ENCODE results near the gene UPP1. TPM values are rescaled to one million over a fixed set of nuclear protein-coding genes. Genes with fewer than 3 reads are reported as not detected.

UPP1 gene
- total and polyA plus RNA-seq, 8 donors: 0.87 to 45.7 (median 14.3) TPM

GRCh38 chr7:48091506-48092433, 2.7 kb downstream of the UPP1 start:
- peak overlapping the region in 1 of 4 donors; percentile 18 for H3K4me3 ChIP-seq
- no peak for DNase-seq
- no peaks in the 10 kb centered on the region for H3K9me3 ChIP-seq
- no peak overlapping the region for H3K27ac ChIP-seq
- 86 to 93% (median 91%) methylated on average over 10 of the region's 10 CpGs for WGBS, 5 donors
- H3K27me3 ChIP-seq: no peaks in the 10 kb centered on the region
- intact Hi-C loops (cut with DNase I; ENCODE audit: low total_unique reads): no loop called here
- H3K4me1 ChIP-seq: peaks cover 19 to 60% (median 26%) of the 10 kb centered on the region in 4 donors
- H3K36me3 ChIP-seq: peaks cover 0 to 51% (median 37%) of the 10 kb centered on the region in 4 donors
- no peak for TF ChIP-seq POLR2A (IDR thresholded peaks at IDR 0.05)
- no peak for TF ChIP-seq POLR2AphosphoS5 (IDR thresholded peaks at IDR 0.05)

DNA sequence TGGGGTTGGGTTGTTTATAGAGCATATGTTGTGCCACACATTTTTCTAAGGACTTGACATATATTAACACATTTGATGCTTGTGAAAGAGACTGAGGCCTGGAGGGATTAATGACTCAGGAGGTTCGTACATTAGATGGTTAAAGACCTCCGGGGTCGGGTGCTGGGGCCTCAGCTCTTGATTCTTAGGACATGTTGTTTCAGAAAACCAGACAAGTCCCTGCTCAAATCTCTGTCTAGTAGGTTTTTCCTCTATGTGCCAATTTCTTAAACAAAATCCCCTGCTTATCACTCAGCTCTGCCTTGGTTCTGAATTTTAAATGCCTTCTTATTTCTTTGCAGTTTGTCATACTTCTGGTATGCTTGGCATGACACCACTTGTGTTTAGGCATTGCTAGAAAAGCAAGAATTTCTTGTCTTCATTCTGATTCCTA, 5.8 kb downstream of the UPP1 start:
- TF ChIP-seq POLR2A (IDR thresholded peaks at IDR 0.05) (no peak), POLR2AphosphoS5 (IDR thresholded peaks at IDR 0.05) (no peak), EP300 (IDR thresholded peaks at IDR 0.05) (no peak)
- TF ChIP-seq, protein P1, sequence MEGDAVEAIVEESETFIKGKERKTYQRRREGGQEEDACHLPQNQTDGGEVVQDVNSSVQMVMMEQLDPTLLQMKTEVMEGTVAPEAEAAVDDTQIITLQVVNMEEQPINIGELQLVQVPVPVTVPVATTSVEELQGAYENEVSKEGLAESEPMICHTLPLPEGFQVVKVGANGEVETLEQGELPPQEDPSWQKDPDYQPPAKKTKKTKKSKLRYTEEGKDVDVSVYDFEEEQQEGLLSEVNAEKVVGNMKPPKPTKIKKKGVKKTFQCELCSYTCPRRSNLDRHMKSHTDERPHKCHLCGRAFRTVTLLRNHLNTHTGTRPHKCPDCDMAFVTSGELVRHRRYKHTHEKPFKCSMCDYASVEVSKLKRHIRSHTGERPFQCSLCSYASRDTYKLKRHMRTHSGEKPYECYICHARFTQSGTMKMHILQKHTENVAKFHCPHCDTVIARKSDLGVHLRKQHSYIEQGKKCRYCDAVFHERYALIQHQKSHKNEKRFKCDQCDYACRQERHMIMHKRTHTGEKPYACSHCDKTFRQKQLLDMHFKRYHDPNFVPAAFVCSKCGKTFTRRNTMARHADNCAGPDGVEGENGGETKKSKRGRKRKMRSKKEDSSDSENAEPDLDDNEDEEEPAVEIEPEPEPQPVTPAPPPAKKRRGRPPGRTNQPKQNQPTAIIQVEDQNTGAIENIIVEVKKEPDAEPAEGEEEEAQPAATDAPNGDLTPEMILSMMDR (IDR thresholded peaks at IDR 0.05): no peak
- Histone ChIP-seq H3K9me3 (no peaks in the 10 kb centered on the region), H3K4me1 (peaks cover 5 to 46% (median 6%) of the 10 kb centered on the region in 4 donors), H3K27me3 (no peaks in the 10 kb centered on the region), H3K4me3 (no peak overlapping the region), H3K36me3 (peaks cover 0 to 70% (median 49%) of the 10 kb centered on the region in 4 donors), H3K27ac (peak overlapping the region in 1 of 5 donors; percentile 82)
- 87 to 93% (median 92%) methylated on average over 3 of the region's 3 CpGs for WGBS, 5 donors
- DNase-seq: no peak
- intact Hi-C loops (cut with DNase I; ENCODE audit: low total_unique reads): no loop called here

GRCh38 chr7:48096273-48096672, 7.2 kb downstream of the UPP1 start:
- Histone ChIP-seq H3K36me3 (peaks cover 0 to 79% (median 55%) of the 10 kb centered on the region in 4 donors), H3K4me3 (no peak overlapping the region), H3K4me1 (peaks cover 0 to 38% (median 0%) of the 10 kb centered on the region in 4 donors), H3K27me3 (no peaks in the 10 kb centered on the region), H3K27ac (peak overlapping the region in 2 of 5 donors; percentile 74 to 82), H3K9me3 (no peaks in the 10 kb centered on the region)
- intact Hi-C loops (cut with DNase I; ENCODE audit: low total_unique reads): no loop called here
- TF ChIP-seq, protein P1 (IDR thresholded peaks at IDR 0.05): no peak
- TF ChIP-seq EP300 (IDR thresholded peaks at IDR 0.05) (no peak), POLR2A (IDR thresholded peaks at IDR 0.05) (no peak), POLR2AphosphoS5 (IDR thresholded peaks at IDR 0.05) (no peak)
- 64 to 93% (median 78%) methylated on average over 2 of the region's 2 CpGs for WGBS, 5 donors
- no peak for DNase-seq

DNA sequence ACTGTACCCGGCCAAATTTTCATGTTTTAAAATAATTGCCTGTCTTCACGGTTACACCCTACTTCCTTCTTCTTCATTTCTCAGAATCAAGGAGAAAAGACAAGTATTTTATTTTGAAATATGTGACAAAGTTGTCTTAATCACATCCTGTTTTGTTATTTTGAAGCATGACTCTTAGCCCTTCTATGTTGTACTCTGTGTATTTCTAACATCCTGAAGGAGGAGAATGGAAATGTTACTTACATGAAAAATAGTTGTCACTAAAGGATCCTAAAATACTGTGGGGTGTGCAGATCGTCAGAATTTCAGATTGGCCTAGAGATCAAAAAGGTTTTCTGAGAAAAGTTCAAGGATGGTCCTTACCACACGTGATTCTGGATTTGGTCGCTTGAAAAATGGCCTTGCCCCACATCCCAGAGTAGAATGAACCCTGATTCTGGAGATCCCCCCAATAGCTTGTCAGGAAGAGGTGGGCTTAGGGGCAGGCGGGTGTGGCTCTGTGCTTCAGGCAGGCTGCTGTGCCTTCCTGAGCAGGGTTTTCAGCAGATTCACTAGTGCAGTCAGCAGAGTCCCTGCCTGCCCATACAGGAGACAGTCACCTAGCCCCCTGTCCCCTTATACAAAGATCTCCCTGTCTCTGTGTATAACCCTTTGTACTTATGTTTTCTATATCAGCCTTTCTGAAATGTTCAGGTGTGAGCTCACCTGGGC, 8.6 kb downstream of the UPP1 start:
- no peaks in the 10 kb centered on the region for H3K9me3 ChIP-seq
- no peak overlapping the region for H3K4me3 ChIP-seq
- WGBS, 5 donors: 58 to 79% (median 67%) methylated on average over 6 of the region's 6 CpGs
- TF ChIP-seq EP300 (IDR thresholded peaks at IDR 0.05) (no peak), POLR2AphosphoS5 (IDR thresholded peaks at IDR 0.05) (no peak), POLR2A (IDR thresholded peaks at IDR 0.05) (no peak)
- TF ChIP-seq, protein P1 (IDR thresholded peaks at IDR 0.05): no peak
- peak overlapping the region in 3 of 5 donors; percentile 27 to 82 (median 74) for H3K27ac ChIP-seq
- peaks cover 3 to 79% (median 62%) of the 10 kb centered on the region in 4 donors for H3K36me3 ChIP-seq
- peaks cover 0 to 38% (median 0%) of the 10 kb centered on the region in 4 donors for H3K4me1 ChIP-seq
- no peak for DNase-seq
- no peaks in the 10 kb centered on the region for H3K27me3 ChIP-seq
- intact Hi-C loops (cut with DNase I; ENCODE audit: low total_unique reads): no loop called here
